ENCODE measurements around the gene MAJIN.

DNA sequence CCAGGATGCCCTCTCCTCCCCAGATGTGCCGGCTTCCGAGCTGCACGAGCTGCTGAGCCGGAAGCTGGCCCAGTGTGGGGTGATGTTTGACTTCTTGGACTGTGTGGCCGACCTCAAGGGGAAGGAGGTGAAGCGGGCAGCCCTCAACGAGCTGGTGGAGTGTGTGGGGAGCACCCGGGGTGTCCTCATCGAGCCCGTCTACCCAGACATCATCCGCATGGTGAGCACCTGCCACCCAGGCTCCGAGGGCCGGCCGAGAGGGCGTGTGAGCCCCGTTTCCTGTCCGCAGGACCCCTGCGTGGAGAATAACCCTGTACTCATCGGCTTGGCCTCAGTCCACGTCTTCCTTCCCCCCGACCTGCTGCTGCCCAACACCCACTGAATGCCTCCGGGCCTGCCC, 45.2 kb downstream of the MAJIN start:
- TF ChIP-seq, protein P1, sequence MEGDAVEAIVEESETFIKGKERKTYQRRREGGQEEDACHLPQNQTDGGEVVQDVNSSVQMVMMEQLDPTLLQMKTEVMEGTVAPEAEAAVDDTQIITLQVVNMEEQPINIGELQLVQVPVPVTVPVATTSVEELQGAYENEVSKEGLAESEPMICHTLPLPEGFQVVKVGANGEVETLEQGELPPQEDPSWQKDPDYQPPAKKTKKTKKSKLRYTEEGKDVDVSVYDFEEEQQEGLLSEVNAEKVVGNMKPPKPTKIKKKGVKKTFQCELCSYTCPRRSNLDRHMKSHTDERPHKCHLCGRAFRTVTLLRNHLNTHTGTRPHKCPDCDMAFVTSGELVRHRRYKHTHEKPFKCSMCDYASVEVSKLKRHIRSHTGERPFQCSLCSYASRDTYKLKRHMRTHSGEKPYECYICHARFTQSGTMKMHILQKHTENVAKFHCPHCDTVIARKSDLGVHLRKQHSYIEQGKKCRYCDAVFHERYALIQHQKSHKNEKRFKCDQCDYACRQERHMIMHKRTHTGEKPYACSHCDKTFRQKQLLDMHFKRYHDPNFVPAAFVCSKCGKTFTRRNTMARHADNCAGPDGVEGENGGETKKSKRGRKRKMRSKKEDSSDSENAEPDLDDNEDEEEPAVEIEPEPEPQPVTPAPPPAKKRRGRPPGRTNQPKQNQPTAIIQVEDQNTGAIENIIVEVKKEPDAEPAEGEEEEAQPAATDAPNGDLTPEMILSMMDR (IDR thresholded peaks at IDR 0.05) = no peak
- no peak for TF ChIP-seq POLR2A (IDR thresholded peaks at IDR 0.05)
